Stimulated activated naive CD4-positive, alpha-beta T cell treated with Interleukin-2 at 50 U/mL for 16 hours (primary cell): Measurements from ENCODE around the gene RGS14.
"Not testable (repeated sequence)": the region's sequence is repeated elsewhere in the genome, so short reads cannot be mapped to it uniquely, and the experiment has no call there.

Source experiments
- DNase-seq: peaks from one replicate; lab custom pipeline; 2025; lab: John Stamatoyannopoulos, UW

Gene RGS14

DNA sequence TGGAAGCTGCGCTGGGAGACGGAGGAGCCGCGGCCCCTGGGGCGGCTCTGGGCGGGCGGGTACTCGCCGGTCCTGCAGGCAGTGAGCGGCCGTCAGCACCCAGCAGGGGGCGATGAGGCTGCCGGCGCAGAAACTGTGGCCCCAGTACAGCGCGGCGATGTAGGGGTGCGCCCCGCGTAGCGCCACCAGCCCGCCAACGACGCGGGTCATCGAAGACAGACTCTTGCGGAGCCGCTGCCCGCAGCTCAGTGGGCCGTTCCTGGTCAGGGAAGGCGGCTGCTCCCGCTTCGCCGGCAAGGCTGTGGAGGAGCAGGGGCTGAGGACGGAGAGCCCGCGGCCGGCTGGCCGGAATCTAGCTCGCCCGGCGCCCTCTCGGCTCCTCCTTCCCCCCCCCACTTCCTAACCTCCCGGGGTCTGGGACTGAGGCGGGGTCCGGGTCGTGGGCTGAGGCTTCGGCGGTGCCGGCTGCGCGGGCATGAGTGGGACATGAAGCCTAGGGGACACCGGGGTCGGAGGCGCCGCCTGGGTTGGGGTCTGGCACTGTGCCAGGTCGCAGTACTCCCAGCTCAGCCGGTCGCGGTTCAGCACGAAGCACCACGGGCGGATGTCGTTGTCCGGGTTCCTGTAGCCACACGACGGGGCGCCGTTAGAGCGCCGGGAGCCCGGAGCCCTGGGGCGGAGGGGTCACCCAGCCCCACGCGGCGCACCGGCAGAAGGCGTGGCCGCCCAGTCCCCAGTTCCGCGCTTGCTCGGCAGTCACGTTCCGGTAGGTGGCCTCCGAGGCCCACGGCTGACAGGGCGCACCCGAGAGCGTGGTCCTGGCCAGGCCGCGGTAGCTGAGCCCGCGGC, 46.3 kb downstream of the RGS14 start:
- peak; percentile 84 for DNase-seq

DNA sequence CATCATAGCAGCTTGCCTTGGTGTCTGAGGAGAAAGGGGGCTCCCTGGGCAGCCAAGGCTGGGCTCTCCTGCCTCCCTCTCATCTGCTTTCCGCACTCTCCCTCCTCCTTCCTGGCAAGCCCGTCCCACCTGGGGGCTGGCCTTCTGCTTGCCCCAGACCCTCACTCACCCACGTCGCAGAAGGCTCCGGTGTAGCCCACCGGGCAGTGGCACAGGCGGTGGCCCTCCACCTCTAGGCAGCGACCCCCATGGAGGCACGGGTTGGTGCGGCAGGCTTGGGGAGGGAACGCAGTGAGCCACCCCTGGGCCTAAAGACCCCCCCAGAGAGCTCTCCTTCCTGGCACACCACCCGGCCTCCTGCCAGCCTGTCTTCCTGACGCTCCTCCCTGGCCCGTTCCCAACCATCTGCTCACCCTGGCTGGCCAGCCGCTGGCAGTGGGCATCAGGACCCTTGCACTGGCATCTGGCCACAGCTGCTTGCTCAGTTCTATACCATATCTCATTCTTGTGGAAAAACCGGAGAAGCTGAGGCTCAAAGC, 47.0 kb downstream of the RGS14 start:
- DNase-seq = no peak

DNA sequence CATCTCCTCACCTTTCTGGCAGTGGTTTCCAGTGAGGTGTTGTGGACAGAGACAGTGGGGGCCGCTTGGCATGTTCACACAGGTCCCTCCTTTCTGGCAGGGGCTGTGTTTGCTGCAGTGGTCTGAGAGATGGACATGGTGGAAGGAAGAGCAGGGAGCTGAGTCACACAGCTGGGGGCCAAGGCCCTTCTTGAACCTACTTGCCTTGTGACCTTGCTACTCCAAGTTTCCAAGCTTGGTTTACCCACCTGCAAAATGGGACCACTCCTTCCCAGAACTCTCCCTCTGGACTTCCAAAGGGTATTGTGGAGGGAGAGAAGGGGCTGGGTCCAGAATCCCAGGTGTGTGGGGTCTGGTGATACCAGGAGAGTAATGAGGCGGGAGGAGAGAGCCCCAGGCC, 47.6 kb downstream of the RGS14 start:
- DNase-seq = no peak

DNA sequence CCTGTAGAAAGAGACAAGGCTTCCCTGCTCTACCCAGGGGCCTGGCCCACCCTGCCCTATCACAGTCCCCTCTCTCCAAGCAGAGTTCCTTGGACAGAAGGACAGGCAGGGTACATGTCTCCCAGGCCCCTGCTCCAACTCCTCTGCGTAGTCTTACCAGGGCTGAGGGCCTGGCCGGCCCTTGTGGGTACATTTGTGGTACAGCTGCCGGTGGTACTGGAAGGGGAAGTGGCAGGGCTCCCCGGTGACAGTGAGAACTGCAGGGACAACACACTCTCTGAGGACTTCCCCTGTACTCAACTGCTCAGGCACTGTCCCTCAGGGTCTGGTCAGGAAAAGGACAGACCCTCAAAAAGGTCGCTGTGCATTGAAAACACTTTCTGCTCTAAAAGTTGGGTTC, 48.1 kb downstream of the RGS14 start:
- no peak for DNase-seq

DNA sequence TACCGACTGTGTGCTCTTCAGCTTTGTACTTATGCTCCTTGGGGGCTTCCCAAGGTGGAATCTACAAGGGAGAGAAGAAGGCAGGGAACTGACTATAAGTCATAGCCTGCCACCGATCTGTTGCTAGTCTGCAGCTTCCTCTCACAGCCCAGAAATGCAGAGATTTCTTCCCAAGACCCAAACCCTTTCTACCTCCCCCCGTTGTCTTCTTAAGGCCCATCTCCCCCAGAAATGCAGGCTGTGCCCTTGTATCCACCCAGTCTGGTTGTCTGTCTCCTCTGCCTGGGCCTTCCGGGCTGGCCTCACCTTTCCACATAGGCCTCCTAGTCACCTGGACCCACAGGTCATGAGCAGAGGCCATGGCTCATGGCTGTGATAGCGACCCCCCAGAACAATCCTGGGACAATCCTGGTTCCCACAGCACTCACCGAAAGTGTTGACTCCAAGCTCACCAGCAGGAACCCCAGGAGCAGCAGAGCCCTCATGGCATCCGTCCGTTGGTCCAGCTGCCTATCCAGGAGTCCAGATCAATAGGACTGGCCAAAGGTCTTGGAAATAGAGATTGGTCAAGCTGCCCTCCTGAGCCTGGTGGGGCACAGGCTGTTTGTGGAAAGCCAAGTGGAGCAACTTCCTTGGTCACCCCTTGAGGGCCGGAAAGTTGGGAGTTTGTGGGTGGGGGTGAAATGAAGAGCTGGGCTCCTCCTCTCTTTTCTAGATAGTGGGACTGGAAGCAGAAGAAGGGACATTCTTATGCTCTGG, 51.5 kb downstream of the RGS14 start, which contains the start of gene F12:
TSS of gene F12 (minus strand) at position 522 of the 759 bp plus-strand sequence. CDS start at position 485, 37 bp downstream.
- no peak for DNase-seq

DNA sequence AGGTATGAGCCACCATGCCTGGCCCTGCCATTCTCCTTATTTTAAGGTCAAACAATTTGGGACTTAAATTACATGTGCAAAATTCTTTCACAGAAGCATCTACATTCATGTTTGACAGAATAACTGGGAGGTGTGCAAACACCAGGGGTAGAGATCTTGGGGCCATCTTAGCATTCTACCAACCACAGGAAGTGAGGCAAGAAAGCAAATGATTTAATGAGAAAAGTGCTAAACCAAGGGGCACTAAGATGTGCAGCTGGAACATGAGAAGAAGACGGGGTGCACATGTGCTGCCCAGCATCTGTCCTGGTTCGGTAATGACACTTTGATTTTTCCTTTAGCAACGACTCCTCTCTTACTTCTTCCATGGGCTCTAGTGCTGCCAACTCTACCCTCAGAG, 52.9 kb downstream of the RGS14 start:
- DNase-seq = no peak

DNA sequence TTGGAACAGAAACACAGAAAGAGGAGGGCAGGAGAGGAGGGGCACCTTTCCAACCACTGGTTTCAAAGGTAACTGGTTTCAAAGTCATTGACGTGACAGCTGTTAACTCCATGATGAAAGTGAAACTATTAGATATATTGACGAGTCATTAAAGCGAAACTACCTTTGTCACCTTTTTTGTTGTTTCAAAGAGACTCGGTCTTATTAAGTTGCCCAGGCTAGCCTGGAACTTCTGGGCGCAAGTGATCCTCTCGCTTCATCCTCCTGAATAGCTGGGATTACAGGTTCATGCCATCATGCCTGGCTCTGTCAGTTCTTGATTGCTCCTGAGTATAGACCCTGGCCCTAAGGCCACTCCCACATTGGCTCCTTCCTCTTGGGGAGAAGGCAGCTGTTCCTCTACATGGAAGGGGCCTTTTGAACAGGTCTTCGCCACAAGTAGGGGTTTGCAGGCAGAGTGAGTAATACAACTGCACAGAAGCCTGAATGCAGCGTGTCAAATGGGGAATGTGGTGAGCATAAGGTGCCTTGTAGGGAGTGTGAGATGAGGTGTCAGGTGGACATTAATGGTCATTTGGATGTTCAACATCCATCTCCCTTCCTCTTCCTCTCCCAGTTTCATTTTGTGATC, 55.0 kb downstream of the RGS14 start:
- DNase-seq = peak; percentile 16

DNA sequence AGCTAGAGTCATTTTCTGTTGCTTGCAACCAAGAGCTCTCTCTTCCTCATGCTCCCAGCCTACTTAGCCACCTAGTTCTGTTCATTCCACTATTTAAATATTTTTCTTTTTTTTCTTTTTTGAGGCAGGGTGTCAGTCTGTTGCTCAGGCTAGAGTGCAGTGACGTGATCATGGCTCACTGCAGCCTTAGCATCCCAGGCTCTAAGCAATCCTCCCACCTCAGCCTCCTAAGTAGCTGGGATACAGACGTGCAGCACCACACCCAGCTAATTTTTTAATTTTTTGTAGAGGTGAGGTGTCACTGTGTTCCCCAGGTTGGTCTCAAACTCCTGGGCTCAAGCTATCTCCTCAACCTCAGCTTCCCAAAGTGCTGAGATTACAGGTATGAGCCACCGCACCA, 56.8 kb downstream of the RGS14 start:
- no peak for DNase-seq

DNA sequence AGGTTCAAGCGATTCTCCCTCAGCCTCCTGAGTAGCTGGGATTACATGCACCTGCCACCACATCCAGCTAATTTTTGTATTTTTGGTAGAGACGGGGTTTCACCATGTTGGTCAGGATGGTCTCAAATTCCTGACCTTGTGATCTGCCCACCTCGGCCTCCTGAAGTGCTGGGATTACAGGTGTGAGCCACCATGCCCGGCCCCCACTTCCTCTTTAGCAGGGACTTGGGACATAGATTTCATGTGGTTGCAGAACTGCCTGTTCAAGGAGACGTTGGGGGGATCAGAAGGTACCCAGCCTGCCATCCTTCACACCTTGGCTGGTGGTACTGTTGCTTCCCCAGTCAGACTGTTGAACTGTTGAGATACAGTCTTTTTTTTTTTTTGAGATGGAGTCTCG, 59.4 kb downstream of the RGS14 start:
- DNase-seq = not testable (repeated sequence)

DNA sequence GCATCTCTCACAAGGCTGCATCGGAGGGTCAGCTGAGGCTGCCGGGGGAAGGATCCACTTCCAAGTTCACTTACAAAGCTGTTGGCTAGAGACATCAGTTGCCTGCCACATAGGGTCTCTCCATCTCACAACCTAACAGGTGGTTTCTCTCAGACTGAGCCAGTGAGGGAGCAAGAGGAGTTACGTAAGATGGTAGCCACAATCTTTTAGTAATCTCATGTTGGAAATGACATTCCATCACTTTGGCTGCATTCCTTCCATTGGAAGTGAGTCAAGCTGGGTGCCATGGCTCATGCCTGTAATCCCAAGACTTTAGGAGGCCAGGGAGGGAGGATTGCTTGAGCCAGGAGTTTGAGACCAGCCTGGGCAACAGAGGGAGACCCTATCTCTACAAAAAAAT, 61.3 kb downstream of the RGS14 start:
- no peak for DNase-seq

DNA sequence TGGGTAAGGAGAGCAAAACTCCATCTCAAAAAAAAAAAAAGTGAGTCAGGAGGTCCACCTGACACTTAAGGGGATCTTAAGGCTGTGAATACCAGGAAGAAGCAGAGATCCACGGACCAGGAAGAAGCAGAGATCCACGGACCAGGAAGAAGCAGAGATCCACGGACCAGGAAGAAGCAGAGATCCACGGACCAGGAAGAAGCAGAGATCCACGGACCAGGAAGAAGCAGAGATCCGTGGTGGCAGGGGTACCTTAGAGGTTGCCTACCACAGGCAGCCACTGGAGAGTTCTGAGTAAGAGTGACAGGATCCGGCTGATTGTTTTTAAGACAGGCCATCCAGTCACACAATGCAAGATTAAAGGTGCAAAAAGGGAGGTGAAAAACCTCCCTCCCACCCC, 62.7 kb downstream of the RGS14 start:
- DNase-seq = not testable (repeated sequence)

DNA sequence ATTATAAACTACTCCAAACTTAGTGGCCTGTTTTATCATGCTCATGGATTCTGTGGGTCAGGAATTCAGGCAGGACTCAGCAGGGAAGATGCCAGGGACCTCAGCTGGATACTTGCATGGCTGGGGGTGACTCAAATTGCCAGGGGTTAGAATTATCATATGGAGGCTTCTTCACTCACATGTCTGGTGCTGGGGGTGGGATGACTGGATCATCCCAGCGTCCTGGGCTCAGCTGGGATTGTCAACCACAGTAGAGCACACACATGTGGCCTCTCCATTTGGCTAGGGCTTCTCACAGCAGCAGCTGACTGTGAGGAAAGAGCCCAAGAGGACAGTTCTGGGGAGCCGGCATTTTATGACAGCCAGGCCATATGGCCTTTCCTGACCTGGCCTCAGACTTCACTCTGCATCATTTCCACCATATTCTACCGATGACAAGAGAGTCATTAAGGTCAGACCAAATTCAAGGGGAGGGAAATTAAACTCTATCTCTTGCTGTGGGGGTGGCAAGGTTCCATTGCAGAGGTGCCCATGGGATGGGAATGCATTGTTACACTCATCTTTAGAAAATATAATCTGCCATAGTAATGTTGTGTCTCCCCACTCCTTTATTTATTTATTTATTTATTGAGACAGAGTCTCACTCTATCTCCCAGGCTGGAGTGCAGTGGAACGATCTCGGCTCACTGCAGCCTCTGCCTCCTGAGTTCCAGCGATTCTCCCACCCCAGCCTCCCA, 63.5 kb downstream of the RGS14 start:
- no peak for DNase-seq
